Gastrocnemius medialis (tissue), 4 donors: Measurements from ENCODE around the gene ADSL.

ENCODE experiments used
- CTCF ChIP-seq, 5 experiments: fragments of 450-650 bp in 3 of 5; fragments of 200-600 bp in 2 of 5; sonication (generic) in 2 of 5; IDR thresholded peaks in 4 of 5; conservative IDR thresholded peaks in 1 of 5; 1 replicate in 4 of 5; 2 replicates in 1 of 5; pipeline ENCODE4 v1.5.1; 2016 to 2019; ENCODE audit warnings: antibody characterized with exemption in 5 of 5, mild to moderate bottlenecking in 3 of 5, moderate library complexity in 3 of 5
- POLR2A ChIP-seq, 2 donors: fragments of 450-650 bp; IDR thresholded peaks; one replicate each; pipeline ENCODE4 v1.6.1; 2017; ENCODE audit warnings: antibody characterized with exemption in 2 of 2, mild to moderate bottlenecking in 2 of 2, moderate library complexity in 2 of 2

- TF ChIP-seq POLR2A (IDR thresholded peaks at IDR 0.05) (no peak), CTCF (IDR thresholded peaks at IDR 0.05 in 4 of 5, conservative IDR thresholded peaks at IDR 0.05 in 1 of 5) (no peak)
Measured at GRCh38 chr22:40412441-40412840, 66.1 kb downstream of the ADSL start.
